ENCODE results near the gene RGS17.
"Not testable (repeated sequence)": the region's sequence is repeated elsewhere in the genome, so short reads cannot be mapped to it uniquely, and the experiment has no call there.

Gene RGS17

GRCh38 chr6:153123801-153124200, 7.3 kb downstream of the RGS17 start:
- no peak for DNase-seq

GRCh38 chr6:153121311-153121710, 9.8 kb downstream of the RGS17 start:
- no peak for DNase-seq

GRCh38 chr6:153117986-153118879, 12.8 kb downstream of the RGS17 start:
- peak; percentile 54 for DNase-seq

- not testable (repeated sequence) for DNase-seq
These were observed 20.0 kb downstream of the RGS17 start for GRCh38 chr6:153111082-153111481.

- DNase-seq = not testable (repeated sequence)
These were observed 20.5 kb downstream of the RGS17 start for GRCh38 chr6:153110612-153111011.

GRCh38 chr6:153108315-153108714, 22.8 kb downstream of the RGS17 start:
- DNase-seq = no peak

- no peak for DNase-seq
These were observed 25.1 kb downstream of the RGS17 start for GRCh38 chr6:153106021-153106420.

- DNase-seq = no peak
These were observed 26.9 kb downstream of the RGS17 start for GRCh38 chr6:153104220-153104619.

- no peak for DNase-seq
These were observed 27.8 kb downstream of the RGS17 start for GRCh38 chr6:153103319-153103655.

- DNase-seq = no peak
These were observed 28.3 kb downstream of the RGS17 start for GRCh38 chr6:153102605-153103318.

GRCh38 chr6:153101461-153101860, 29.6 kb downstream of the RGS17 start:
- DNase-seq = no peak

GRCh38 chr6:153099636-153100035, 31.4 kb downstream of the RGS17 start:
- no peak for DNase-seq

- no peak for DNase-seq
These were observed 34.3 kb downstream of the RGS17 start for GRCh38 chr6:153096792-153097191.

- no peak for DNase-seq
These were observed 35.1 kb downstream of the RGS17 start for GRCh38 chr6:153096031-153096430.

- peak; percentile 17 for DNase-seq
These were observed 38.7 kb downstream of the RGS17 start for GRCh38 chr6:153092082-153093013.

GRCh38 chr6:153090241-153090930, 40.7 kb downstream of the RGS17 start:
- no peak for DNase-seq

GRCh38 chr6:153088796-153089195, 42.3 kb downstream of the RGS17 start:
- DNase-seq = no peak

- no peak for DNase-seq
These were observed 43.6 kb downstream of the RGS17 start for GRCh38 chr6:153087436-153087835.

- peak; percentile 37 for DNase-seq
These were observed 44.7 kb downstream of the RGS17 start for GRCh38 chr6:153086225-153086990.

GRCh38 chr6:153085239-153085638, 45.8 kb downstream of the RGS17 start:
- DNase-seq = no peak

- DNase-seq = no peak
These were observed 46.7 kb downstream of the RGS17 start for GRCh38 chr6:153084393-153084792.

- no peak for DNase-seq
These were observed 47.2 kb downstream of the RGS17 start for GRCh38 chr6:153083869-153084268.
